Loucy (cell line): ENCODE measurements around the gene PHLDB2.

Experiments used
- H2AFZ ChIP-seq: fragments of 200-600 bp; sonication (generic); 2 replicates; pipeline ENCODE4 v1.6.0; 2016; ENCODE audit warnings: antibody characterized with exemption, mild to moderate bottlenecking, low read length, moderate library complexity
- H3F3A ChIP-seq: fragments of 200-600 bp; 2 replicates; pipeline ENCODE4 v1.6.0; 2016; ENCODE audit warnings: antibody characterized with exemption, low read depth, mild to moderate bottlenecking
- H3K27me3 ChIP-seq: fragments of 200-600 bp; sonication (generic); 2 replicates; pipeline ENCODE4 v1.6.1; 2014; ENCODE audit warnings: low read length, mild to moderate bottlenecking; ENCODE audit not compliant: insufficient read depth, poor library complexity, severe bottlenecking
- H3K36me3 ChIP-seq: fragments of 200-600 bp; sonication (generic); 2 replicates; pipeline ENCODE4 v1.6.1; 2016; ENCODE audit warnings: low read length; ENCODE audit not compliant: insufficient read depth
- H3K4me1 ChIP-seq: fragments of 200-600 bp; sonication (generic); 2 replicates; pipeline ENCODE4 v1.5.1; 2014; ENCODE audit warnings: low read length, mild to moderate bottlenecking; ENCODE audit not compliant: insufficient read depth, poor library complexity, severe bottlenecking
- H3K4me2 ChIP-seq: fragments of 200-600 bp; sonication (generic); 2 replicates; pipeline ENCODE4 v1.6.0; 2014; ENCODE audit warnings: antibody characterized with exemption, low read length, low read depth, mild to moderate bottlenecking; ENCODE audit not compliant: poor library complexity, severe bottlenecking
- H3K4me3 ChIP-seq: fragments of 200-600 bp; sonication (generic); 2 replicates; pipeline ENCODE4 v1.5.1; 2014; ENCODE audit warnings: low read length, mild to moderate bottlenecking, mixed read lengths; ENCODE audit not compliant: poor library complexity, severe bottlenecking
- H3K79me2 ChIP-seq: fragments of 200-600 bp; sonication (generic); 2 replicates; pipeline ENCODE4 v1.6.1; 2014; ENCODE audit warnings: low read length; ENCODE audit not compliant: insufficient read depth
- H3K9ac ChIP-seq: fragments of 200-600 bp; sonication (generic); 2 replicates; pipeline ENCODE4 v1.6.0; 2014; ENCODE audit warnings: mild to moderate bottlenecking, low read depth, low read length, moderate library complexity; ENCODE audit not compliant: poor library complexity, severe bottlenecking
- H3K9me2 ChIP-seq: fragments of 200-600 bp; sonication (generic); replicated peaks from 2 replicates; pipeline ENCODE4 v1.6.1; 2016; ENCODE audit warnings: low read depth, low read length, mixed read lengths
- H3K9me3 ChIP-seq: fragments of 200-600 bp; sonication (generic); 2 replicates; pipeline ENCODE4 v1.6.1; 2014; ENCODE audit warnings: mild to moderate bottlenecking, antibody characterized with exemption, low read length, low read depth; ENCODE audit not compliant: insufficient read depth
- H4K20me1 ChIP-seq: fragments of 200-600 bp; sonication (generic); 2 replicates; pipeline ENCODE4 v1.6.0; 2014; ENCODE audit warnings: antibody characterized with exemption, low read length, mild to moderate bottlenecking; ENCODE audit not compliant: insufficient read depth, poor library complexity, severe bottlenecking
- CTCF ChIP-seq: fragments of 200-600 bp; sonication (generic); conservative IDR thresholded peaks from 2 replicates; pipeline ENCODE4 v1.5.1; 2014; ENCODE audit warnings: mild to moderate bottlenecking, antibody characterized with exemption, low read length
- EZH2phosphoT487 ChIP-seq: fragments of 200-600 bp; IDR thresholded peaks from 2 replicates; pipeline ENCODE4 v1.6.1; 2018; ENCODE audit warnings: antibody characterized with exemption, mild to moderate bottlenecking, moderate library complexity, borderline replicate concordance

PHLDB2 gene

GRCh38 chr3:111871809-111872623 lies 13.0 kb downstream of the PHLDB2 start:
- Histone ChIP-seq H3K9me3 (no peaks in the 10 kb centered on the region), H2AFZ (no peak overlapping the region), H3K36me3 (no peaks in the 10 kb centered on the region), H3K9ac (no peak overlapping the region), H3K27me3 (no peaks in the 10 kb centered on the region), H3K4me2 (no peak overlapping the region), H4K20me1 (no peaks in the 10 kb centered on the region), H3F3A (no peaks in the 10 kb centered on the region), H3K4me3 (no peak overlapping the region), H3K4me1 (no peaks in the 10 kb centered on the region), H3K79me2 (no peaks in the 10 kb centered on the region), H3K9me2 (no peaks in the 10 kb centered on the region)
- TF ChIP-seq CTCF, result no peak
- TF ChIP-seq EZH2phosphoT487, result no peak

- Histone ChIP-seq H3K4me3 (no peak overlapping the region), H3K9me3 (no peaks in the 10 kb centered on the region), H2AFZ (no peak overlapping the region), H3F3A (no peaks in the 10 kb centered on the region), H3K9me2 (no peaks in the 10 kb centered on the region), H3K4me1 (no peaks in the 10 kb centered on the region), H3K79me2 (no peaks in the 10 kb centered on the region), H3K4me2 (no peak overlapping the region), H3K27me3 (no peaks in the 10 kb centered on the region), H4K20me1 (no peaks in the 10 kb centered on the region), H3K9ac (no peak overlapping the region), H3K36me3 (no peaks in the 10 kb centered on the region)
- no peak for TF ChIP-seq EZH2phosphoT487
- no peak for TF ChIP-seq CTCF
Measured at GRCh38 chr3:111872979-111873378, 13.9 kb downstream of the PHLDB2 start.

GRCh38 chr3:111874177-111874820 lies 15.2 kb downstream of the PHLDB2 start:
- Histone ChIP-seq H3K9me3 (no peaks in the 10 kb centered on the region), H2AFZ (no peak overlapping the region), H3K36me3 (no peaks in the 10 kb centered on the region), H3K4me1 (no peaks in the 10 kb centered on the region), H3F3A (no peaks in the 10 kb centered on the region), H3K4me3 (no peak overlapping the region), H3K9me2 (no peaks in the 10 kb centered on the region), H4K20me1 (no peaks in the 10 kb centered on the region), H3K4me2 (no peak overlapping the region), H3K79me2 (no peaks in the 10 kb centered on the region), H3K27me3 (no peaks in the 10 kb centered on the region), H3K9ac (no peak overlapping the region)
- TF ChIP-seq EZH2phosphoT487 (no peak), CTCF (no peak)
